NT2/D1 (cell line): ENCODE results near the gene YJEFN3.

Source experiments
- DNase-seq: peaks from one replicate; pipeline ENCODE4 v3.0.0-alpha.2; 2011; ENCODE audit warnings: low read depth, low spot score
- H3K27me3 ChIP-seq: 2 replicates; pipeline ENCODE4 v1.6.0; 2011; ENCODE audit warnings: mild to moderate bottlenecking; ENCODE audit not compliant: insufficient read length, insufficient read depth
- H3K36me3 ChIP-seq: 2 replicates; pipeline ENCODE4 v1.6.1; 2011; ENCODE audit warnings: mild to moderate bottlenecking, low read length, mixed read lengths; ENCODE audit not compliant: insufficient read depth, insufficient read length
- H3K4me1 ChIP-seq: 2 replicates; pipeline ENCODE4 v1.5.1; 2011; ENCODE audit not compliant: insufficient read depth, insufficient read length
- H3K4me3 ChIP-seq: 2 replicates; pipeline ENCODE4 v1.5.1; 2011; ENCODE audit warnings: low read depth; ENCODE audit not compliant: insufficient read length
- H3K9ac ChIP-seq: 2 replicates; pipeline ENCODE4 v1.6.0; 2011; ENCODE audit warnings: low read depth; ENCODE audit not compliant: insufficient read length
- H3K9me3 ChIP-seq: 2 replicates; pipeline ENCODE4 v1.5.1; 2011; ENCODE audit warnings: mild to moderate bottlenecking, low read length; ENCODE audit not compliant: insufficient read depth
- SUZ12 ChIP-seq: IDR thresholded peaks from 2 replicates; pipeline ENCODE4 v1.6.1; 2011; ENCODE audit not compliant: insufficient read length, insufficient read depth; ENCODE audit errors: extremely low read depth
- YY1 ChIP-seq: IDR thresholded peaks from 2 replicates; pipeline ENCODE4 v1.6.1; 2011; ENCODE audit not compliant: insufficient read length, insufficient read depth
- ZNF274 ChIP-seq: IDR thresholded peaks from 2 replicates; pipeline ENCODE4 v1.6.1; 2011; ENCODE audit warnings: mild to moderate bottlenecking, low read depth, low read length

The YJEFN3 gene

DNA sequence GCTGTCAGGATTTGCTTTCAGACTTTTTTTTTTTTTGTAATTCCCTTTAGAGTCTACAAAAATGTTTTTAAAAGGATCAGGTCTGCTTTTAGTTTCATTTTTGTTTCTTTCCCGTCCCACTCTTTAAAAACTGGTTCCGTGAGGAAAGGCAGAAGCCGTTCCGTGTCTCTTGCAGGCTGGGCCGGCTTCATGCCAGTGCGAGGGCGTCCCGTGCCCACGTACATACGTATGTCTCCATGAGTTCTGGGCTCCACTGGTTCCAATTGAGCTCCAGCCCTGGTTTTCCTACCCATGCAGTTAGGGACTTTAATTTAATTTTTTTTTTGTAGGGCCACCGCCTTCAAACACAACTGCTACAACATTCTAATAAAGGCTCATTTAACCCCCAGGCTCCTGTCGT lies 22.1 kb upstream of the YJEFN3 start:
- no peaks in the 10 kb centered on the region for H3K9me3 ChIP-seq
- H3K27me3 ChIP-seq, result no peaks in the 10 kb centered on the region
- H3K4me1 ChIP-seq, result peaks cover 14% of the 10 kb centered on the region
- no peak overlapping the region for H3K9ac ChIP-seq
- peaks cover 71% of the 10 kb centered on the region for H3K36me3 ChIP-seq
- TF ChIP-seq YY1 (no peak), SUZ12 (no peak), ZNF274 (no peak)
- no peak overlapping the region for H3K4me3 ChIP-seq
- DNase-seq, result no peak

- H3K27me3 ChIP-seq, result no peaks in the 10 kb centered on the region
- peaks cover 63% of the 10 kb centered on the region for H3K36me3 ChIP-seq
- DNase-seq, result no peak
- no peaks in the 10 kb centered on the region for H3K9me3 ChIP-seq
- TF ChIP-seq YY1 (no peak), ZNF274 (no peak), SUZ12 (no peak)
- no peak overlapping the region for H3K9ac ChIP-seq
- peaks cover 14% of the 10 kb centered on the region for H3K4me1 ChIP-seq
- no peak overlapping the region for H3K4me3 ChIP-seq
Observed at GRCh38 chr19:19507354-19507753, 21.4 kb upstream of the YJEFN3 start.

- Histone ChIP-seq H3K27me3 (no peaks in the 10 kb centered on the region), H3K9me3 (no peaks in the 10 kb centered on the region), H3K4me1 (peaks cover 14% of the 10 kb centered on the region), H3K9ac (no peak overlapping the region), H3K36me3 (peaks cover 55% of the 10 kb centered on the region), H3K4me3 (no peak overlapping the region)
- TF ChIP-seq YY1, result no peak
- no peak for TF ChIP-seq ZNF274
- no peak for TF ChIP-seq SUZ12
- DNase-seq, result no peak
Observed at GRCh38 chr19:19508217-19508616, 20.5 kb upstream of the YJEFN3 start.

GRCh38 chr19:19510432-19510831 lies 18.3 kb upstream of the YJEFN3 start:
- no peaks in the 10 kb centered on the region for H3K9me3 ChIP-seq
- TF ChIP-seq SUZ12, result no peak
- TF ChIP-seq ZNF274, result no peak
- no peak for TF ChIP-seq YY1
- H3K9ac ChIP-seq, result no peak overlapping the region
- no peak overlapping the region for H3K4me3 ChIP-seq
- peaks cover 41% of the 10 kb centered on the region for H3K36me3 ChIP-seq
- DNase-seq, result no peak
- no peaks in the 10 kb centered on the region for H3K27me3 ChIP-seq
- peaks cover 19% of the 10 kb centered on the region for H3K4me1 ChIP-seq

DNA sequence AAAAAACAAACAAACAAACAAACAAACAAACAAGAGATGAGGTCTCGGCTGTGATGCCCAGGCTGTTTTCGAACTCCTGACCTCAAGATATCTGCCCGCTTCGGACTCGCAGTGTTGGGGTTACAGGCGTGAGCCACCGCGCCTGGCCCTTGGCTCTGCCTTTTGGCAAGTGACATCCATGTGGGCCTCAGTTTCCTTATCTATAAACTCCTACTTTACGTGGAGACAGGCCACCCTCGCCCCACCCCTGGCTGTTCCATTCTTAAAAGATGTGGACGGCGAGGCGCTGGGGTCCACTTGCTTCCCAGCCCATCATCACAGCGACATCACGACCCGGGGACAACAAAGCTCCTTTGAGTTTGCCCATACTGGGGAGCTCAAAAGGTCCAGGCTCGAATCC lies 15.0 kb upstream of the YJEFN3 start:
- peaks cover 21% of the 10 kb centered on the region for H3K36me3 ChIP-seq
- peaks cover 18% of the 10 kb centered on the region for H3K4me1 ChIP-seq
- no peak overlapping the region for H3K4me3 ChIP-seq
- no peak for TF ChIP-seq ZNF274
- TF ChIP-seq YY1, result no peak
- TF ChIP-seq SUZ12, result no peak
- H3K9ac ChIP-seq, result no peak overlapping the region
- H3K27me3 ChIP-seq, result no peaks in the 10 kb centered on the region
- H3K9me3 ChIP-seq, result no peaks in the 10 kb centered on the region
- DNase-seq, result no peak

GRCh38 chr19:19514215-19514657 lies 14.5 kb upstream of the YJEFN3 start:
- H3K27me3 ChIP-seq, result no peaks in the 10 kb centered on the region
- no peaks in the 10 kb centered on the region for H3K9me3 ChIP-seq
- no peak for DNase-seq
- H3K9ac ChIP-seq, result peak overlapping the region; percentile 10
- TF ChIP-seq SUZ12 (no peak), ZNF274 (no peak), YY1 (no peak)
- H3K4me3 ChIP-seq, result no peak overlapping the region
- peaks cover 21% of the 10 kb centered on the region for H3K36me3 ChIP-seq
- peaks cover 18% of the 10 kb centered on the region for H3K4me1 ChIP-seq

DNA sequence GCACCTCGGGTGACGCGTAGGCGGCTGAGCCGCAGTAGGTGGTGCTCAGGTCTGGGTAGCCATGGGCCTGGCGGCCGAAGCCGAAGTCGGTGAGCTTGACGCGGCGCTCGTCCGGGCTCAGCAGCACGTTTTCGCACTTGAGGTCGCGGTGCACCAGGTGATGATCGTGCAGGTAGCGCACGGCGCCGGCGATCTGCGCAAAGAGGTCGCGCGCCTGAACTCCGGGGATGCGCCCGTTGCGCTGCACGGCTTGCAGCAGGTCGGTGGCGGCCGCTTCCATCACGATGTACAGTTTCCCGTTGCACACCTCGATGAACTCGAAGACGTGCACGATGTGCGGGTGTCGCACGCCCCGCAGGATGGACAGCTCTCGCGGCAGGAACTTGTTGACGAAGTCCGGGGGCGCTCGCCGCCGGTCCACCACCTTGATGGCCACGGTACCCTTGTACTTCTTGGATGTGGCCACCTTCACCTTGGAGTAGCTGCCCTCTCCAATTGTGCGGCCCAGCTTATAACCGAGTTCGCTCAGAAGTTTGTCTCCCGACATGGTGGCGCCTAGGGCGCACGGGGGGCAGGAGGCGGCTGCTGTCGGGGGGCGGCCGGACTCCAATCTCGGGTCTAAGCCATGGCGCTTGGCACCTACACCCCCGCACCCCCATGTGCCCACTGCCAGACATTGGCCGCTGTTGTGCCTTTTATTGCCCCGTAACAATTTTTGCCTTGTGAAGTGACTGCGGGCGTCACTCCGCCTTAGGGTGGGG lies 13.7 kb upstream of the YJEFN3 start, which contains the start of gene TSSK6:
Gene TSSK6, minus strand, starts transcription at position 668 of the 761 bp plus-strand sequence. Its CDS starts 121 bp downstream, at position 547.
- Histone ChIP-seq H3K36me3 (peaks cover 30% of the 10 kb centered on the region), H3K4me3 (peak within 1 kb of the TSS; percentile 75), H3K27me3 (no peaks in the 10 kb centered on the region), H3K4me1 (peaks cover 19% of the 10 kb centered on the region), H3K9me3 (no peaks in the 10 kb centered on the region), H3K9ac (peak within 1 kb of the TSS; percentile 80)
- DNase-seq, result no peak
- no peak for TF ChIP-seq YY1
- no peak for TF ChIP-seq ZNF274
- TF ChIP-seq SUZ12, result no peak
